GM06990 (cell line): ENCODE data around the gene SNAI3.

Source experiments
- DNase-seq: peaks from one replicate; pipeline ENCODE4 v3.0.0-alpha.2; 2011; ENCODE audit not compliant: insufficient read length; ENCODE audit errors: extremely low read depth
- H3K27me3 ChIP-seq: replicated peaks from 2 replicates; pipeline ENCODE4 v1.6.0; 2011; ENCODE audit warnings: low read length; ENCODE audit not compliant: control insufficient read depth, insufficient read depth
- H3K36me3 ChIP-seq: 2 replicates; pipeline ENCODE4 v1.5.1; 2011; ENCODE audit warnings: low read length; ENCODE audit not compliant: control insufficient read depth, insufficient read depth
- H3K4me3 ChIP-seq: replicated peaks from 2 replicates; pipeline ENCODE4 v1.5.1; 2011; ENCODE audit warnings: low read depth, mild to moderate bottlenecking, control low read depth, low read length
- CTCF ChIP-seq: IDR thresholded peaks from 2 replicates; pipeline ENCODE4 v1.5.1; 2011; ENCODE audit warnings: low read length, control low read depth, mild to moderate bottlenecking, inconsistent platforms; ENCODE audit not compliant: insufficient read depth, poor library complexity, severe bottlenecking

The SNAI3 gene

GRCh38 chr16:88733630-88734360 is 47.5 kb upstream of the SNAI3 start:
- no peak for DNase-seq
- Histone ChIP-seq H3K36me3 (peaks cover 43% of the 10 kb centered on the region), H3K4me3 (no peak overlapping the region), H3K27me3 (no peaks in the 10 kb centered on the region)
- no peak for TF ChIP-seq CTCF

- Histone ChIP-seq H3K4me3 (no peak overlapping the region), H3K27me3 (no peaks in the 10 kb centered on the region), H3K36me3 (peaks cover 37% of the 10 kb centered on the region)
- no peak for DNase-seq
- no peak for TF ChIP-seq CTCF
Observed at GRCh38 chr16:88732961-88733294, 46.6 kb upstream of the SNAI3 start.

- DNase-seq = no peak
- H3K36me3 ChIP-seq = peaks cover 35% of the 10 kb centered on the region
- H3K4me3 ChIP-seq = no peak overlapping the region
- no peaks in the 10 kb centered on the region for H3K27me3 ChIP-seq
- no peak for TF ChIP-seq CTCF
Observed at GRCh38 chr16:88732172-88732960, 46.1 kb upstream of the SNAI3 start.

- no peak overlapping the region for H3K4me3 ChIP-seq
- H3K36me3 ChIP-seq = peaks cover 38% of the 10 kb centered on the region
- TF ChIP-seq CTCF = no peak
- DNase-seq = no peak
- no peaks in the 10 kb centered on the region for H3K27me3 ChIP-seq
Observed at GRCh38 chr16:88731699-88732098, 45.4 kb upstream of the SNAI3 start.

- no peak for TF ChIP-seq CTCF
- no peaks in the 10 kb centered on the region for H3K27me3 ChIP-seq
- no peak for DNase-seq
- no peak overlapping the region for H3K4me3 ChIP-seq
- H3K36me3 ChIP-seq = peaks cover 40% of the 10 kb centered on the region
Observed at GRCh38 chr16:88730632-88731607, 44.6 kb upstream of the SNAI3 start.
